ENCODE measurements around the gene NFASC. TPM values are rescaled to one million over a fixed set of nuclear protein-coding genes. Genes with fewer than 3 reads are reported as not detected.

Gene NFASC
- total RNA-seq, 1 donor from 2014 or later, result 0.07 TPM

DNA sequence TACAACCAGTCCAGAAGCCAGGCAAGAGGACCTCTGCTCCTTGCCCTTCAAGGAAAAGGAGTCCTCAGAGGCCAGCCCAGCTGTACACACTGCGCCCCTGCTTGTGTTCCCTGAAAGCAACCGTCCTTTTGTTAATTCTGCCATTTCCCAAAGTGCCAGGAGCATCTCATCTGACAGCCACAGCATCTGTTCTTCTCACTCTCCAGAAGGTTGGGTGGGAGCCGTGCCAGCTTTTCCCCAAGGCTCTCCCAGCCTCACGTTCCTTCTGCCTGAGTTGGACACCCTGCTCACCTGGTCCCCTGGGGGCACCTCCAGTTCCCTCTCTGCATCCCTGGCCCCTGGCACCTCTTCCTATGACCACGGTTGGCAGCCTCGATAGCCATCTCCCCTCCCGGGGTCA lies 161.8 kb downstream of the NFASC start:
- intact Hi-C loops (cut with micrococcal nuclease), result no loop called here

DNA sequence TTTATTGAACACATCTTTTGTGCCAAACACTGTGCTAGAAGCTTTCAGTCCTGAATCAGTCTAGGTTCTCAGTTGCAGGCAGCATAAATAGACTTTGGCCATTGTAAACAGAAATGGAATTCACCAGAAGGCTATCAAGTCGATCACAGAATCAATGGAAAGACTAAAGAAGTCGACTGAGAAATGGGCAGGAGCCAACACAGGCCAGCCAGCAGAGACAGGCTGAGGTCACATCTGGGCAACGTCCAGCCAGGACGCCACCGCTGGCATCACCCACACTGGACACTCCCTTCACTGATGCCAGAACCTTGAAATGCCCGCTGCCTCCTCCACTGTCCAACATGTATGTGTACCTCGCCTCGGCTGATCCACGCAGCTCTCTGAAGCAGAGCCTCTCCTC lies 166.9 kb downstream of the NFASC start:
- intact Hi-C loops (cut with micrococcal nuclease), result no loop called here

DNA sequence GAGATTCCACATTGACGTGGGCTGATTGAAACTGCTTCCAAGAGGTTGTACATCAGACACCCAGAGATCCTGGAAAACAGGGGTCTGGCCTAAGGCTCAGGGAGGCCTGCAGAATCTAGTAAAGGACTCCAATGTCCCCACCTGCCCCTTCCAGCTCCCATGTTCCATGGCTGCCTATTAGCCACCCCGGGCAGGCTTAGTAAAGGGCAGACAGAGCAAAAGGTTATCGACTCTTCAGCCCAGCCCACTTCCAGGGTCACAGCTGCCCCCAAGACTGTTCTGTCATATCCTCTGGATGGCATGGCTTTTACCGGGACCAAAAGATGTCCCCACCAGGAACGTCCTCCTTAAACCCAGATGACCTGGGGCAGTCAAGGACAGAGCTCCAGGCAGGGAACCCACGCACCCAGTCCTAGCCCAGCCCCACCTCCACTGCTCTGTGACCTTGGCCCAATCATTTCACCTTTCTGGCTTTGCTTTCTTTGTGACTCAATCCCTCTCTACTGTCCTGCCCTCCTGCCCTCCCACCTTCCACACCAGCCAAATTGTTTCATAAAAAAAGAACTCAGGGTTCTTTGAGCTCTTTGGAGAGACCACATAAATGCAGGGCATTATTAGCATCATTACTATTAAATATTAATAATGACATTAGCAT lies 167.6 kb downstream of the NFASC start:
- intact Hi-C loops (cut with micrococcal nuclease), result no loop called here

DNA sequence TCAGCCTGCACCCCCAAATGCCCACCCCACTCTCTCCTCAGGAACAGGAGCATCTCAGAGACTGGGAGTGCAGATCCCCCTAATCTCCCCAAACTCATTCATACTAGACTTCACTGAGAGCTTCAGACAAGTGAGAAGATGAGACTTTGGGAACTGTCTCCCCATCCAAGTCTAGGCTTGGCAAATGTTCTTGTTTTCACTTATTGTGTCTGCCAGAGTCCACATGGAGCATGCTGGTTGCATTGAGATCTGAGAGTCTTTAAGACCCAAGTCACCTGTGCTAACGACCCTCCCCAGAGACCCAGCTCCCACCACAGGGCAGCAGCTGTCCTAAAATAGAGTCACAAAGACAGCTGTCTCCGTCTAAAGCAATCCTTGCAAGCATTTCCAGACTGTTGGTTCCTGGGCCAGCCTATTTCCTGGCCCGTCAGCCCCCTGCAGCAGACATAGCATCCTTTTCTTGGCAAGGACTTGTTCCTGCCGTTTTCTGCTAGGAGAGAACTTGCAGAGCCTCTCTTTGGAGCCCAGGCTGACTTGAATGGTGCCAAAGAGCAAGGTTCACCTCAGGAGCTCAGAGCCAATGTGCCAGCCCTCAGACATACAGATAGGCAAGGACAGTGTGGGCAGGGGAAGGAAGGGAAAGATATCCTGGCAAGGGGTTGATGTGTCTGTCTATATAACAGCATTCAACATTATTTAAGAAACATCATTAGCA lies 170.5 kb downstream of the NFASC start:
- intact Hi-C loops (cut with micrococcal nuclease), result no loop called here

DNA sequence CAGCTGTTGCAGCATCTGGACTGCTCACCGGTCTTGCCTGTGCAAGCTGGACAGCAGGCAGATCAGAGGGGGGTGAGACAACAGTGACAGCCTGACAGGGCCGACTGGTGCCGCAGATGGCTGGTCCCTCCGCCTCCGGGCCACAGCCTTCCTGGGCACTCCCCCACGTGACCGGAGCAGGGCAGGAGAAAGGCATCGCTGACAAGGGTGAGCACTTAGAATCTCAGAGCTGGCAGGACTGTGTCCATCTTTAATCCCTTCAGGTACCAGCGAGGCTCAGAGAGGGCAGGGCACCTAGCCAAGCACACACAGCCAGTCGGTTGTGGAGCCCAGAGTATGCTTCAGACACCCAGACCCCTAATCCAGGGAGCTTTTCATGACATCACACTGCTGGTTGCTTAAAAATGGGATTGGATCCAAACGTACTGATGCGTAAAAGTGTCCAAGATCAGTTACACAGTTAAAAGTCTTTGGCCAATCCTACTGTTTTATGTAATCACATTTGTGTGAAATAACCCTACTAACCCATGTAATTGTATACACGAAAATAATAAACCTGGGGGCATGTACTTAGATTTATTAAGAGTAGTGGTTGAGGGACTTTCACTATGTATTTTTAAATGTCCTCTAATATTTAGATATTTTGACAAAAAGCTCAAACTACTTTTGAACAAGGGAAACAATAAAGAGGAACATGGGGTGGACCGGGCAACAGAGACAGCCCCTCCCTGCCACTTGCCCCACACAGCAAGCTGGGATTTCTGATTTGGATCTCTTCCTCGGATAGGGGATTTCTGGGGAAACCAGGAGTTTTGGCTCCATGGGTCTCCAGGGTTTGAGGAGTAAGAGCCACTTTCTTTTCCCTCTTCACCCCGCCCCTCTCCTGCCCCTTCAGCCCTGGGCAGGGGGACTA lies 171.6 kb downstream of the NFASC start:
- intact Hi-C loops (cut with micrococcal nuclease), result no loop called here

DNA sequence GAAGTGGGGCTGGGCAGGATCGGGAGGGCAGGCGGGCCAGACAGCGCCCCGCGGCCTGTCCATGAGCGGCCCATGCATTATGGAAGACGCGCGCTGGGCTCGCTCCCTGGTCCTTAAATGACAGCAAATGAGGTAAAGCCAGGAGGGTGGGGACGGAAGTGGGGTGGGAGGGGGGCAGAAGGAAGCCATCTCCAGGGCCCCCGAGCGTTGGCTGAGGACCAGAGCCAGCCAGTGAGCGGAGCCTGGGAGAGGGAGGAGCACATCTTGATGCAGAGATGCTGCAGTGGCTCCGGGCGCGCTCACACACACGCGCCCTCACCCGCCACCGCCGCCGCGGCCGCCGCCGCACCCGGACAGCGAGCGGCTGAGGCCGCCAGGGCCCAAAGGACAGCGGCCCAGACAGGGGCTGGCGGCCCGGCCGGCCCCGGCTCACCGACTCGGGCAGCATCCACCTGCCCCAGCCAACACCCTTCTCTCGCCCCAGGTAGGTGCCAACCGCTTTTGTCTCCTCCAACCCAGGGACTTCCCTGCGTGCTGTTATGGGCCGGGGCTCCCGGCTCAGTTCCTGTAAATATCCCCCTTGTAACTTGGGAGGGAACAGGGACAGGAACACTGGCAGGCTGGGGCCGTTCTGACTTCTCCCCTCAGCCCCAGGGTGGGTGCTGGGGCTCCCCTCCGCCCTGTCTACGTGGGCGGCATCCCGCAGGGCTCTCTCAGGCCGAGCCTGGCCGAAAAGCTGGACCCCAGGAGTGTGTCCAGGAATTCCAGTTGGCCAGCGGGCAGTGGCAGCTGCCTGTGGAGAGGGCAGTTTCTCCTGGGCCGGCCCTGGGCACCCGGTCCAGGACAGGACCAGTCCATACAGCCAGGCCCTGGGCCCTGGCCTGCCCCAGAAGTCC lies 172.5 kb downstream of the NFASC start, which contains the start of gene CNTN2:
CNTN2 (plus strand) TSS at position 302 of the 896 bp plus-strand sequence. CDS start 9,974 bp downstream, outside the sequence.
- intact Hi-C loops (cut with micrococcal nuclease), result no loop called here

DNA sequence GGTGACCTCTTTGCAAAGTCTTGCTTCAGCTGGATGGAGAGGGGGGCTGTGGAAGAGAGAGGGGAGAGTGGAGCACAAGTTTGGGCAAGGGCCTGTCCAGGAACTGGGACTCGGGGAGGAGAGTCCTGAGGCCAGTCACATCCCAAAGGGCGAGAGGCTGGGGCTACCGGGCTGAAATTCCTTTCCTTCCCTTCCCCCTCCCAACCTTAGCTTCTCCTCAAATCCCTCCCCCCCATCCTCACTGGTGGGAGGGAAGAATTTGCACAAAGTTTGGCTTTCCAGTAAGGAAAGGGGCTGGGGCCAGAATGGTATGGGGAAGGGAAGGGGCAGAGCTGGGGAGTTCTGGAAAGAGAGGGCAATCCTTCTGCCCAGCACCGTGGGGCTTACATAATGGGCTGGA lies 173.2 kb downstream of the NFASC start:
- intact Hi-C loops (cut with micrococcal nuclease), result no loop called here

DNA sequence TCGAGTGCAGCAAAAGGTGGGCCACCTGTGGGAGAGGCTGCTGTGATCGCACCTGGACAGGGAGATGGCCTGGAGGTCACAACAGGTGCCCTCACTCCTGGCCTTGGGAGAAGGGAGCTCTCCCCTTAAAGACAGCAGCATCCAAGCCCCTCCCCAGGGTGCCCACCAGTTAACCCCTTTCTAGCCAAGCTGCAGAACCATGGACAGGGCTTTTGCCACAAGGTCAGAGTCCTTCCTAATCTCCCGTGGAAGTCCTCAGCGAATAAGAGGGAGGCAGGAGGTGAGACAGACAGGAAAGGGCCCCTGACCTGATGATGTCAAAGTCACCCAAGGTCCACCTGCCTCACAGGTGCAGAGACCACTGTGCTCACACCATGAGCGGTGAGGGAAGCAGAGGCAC lies 174.1 kb downstream of the NFASC start:
- intact Hi-C loops (cut with micrococcal nuclease), result no loop called here

DNA sequence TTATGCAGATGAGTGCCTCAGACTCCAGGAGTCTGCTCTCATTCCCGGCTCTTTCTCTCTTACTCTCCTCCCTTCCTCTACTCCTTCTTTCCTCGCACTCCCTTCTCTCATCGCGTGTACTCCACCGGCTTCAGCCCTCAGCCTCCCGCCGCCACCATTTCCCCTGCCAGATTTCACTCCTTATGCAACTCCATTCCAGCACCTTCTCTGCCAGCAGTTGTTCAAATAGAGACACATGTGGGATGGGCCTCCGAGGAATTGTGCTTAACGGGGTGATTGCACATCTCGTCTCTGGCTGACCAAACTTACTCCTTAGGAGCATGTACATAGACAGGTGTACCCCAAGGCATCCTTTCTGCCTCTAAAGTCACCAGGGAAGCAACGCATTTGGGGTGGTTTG lies 174.5 kb downstream of the NFASC start:
- intact Hi-C loops (cut with micrococcal nuclease), result no loop called here

DNA sequence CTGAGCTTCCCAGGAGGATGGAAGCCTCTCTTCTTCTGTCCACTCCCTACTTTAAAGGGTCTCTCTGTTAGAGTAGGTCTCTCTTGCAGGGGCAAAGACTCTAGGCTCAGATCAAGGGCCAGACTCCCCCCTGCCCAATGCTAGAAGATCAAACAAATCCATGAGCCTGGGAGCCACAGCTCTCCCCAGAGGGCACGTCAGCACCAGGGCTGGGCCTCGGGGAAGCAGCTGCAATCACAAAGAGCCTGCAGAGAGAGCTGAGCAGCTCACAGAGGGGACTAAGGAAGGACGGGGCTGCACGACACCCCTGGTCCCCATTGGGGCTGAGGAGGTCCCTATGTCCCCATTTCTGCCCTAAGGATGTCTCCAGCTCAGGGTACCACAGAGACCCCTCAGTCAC lies 176.2 kb downstream of the NFASC start:
- intact Hi-C loops (cut with micrococcal nuclease), result no loop called here

DNA sequence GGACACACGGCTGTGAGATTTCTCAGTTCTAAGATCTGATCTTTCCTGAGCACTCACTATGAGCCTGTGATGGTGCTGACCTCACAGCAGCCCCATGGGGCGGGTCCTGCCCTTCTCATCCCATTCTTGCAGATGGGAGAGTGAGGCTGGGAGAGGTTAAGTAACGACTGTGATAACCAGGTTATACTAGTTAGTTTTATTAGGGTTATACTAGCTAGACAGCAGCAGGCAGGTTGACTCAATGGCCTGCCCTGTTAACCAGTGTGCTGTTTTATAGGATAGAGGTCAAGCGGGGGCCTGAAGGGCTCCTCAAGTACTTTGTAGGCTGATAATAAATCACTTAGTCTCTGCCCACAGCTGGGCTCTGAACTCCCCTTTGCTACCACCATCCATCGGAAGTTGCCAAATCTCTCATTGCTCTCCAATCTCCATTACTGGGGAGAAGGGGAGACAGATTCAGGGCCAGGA lies 177.1 kb downstream of the NFASC start:
- intact Hi-C loops (cut with micrococcal nuclease), result no loop called here

DNA sequence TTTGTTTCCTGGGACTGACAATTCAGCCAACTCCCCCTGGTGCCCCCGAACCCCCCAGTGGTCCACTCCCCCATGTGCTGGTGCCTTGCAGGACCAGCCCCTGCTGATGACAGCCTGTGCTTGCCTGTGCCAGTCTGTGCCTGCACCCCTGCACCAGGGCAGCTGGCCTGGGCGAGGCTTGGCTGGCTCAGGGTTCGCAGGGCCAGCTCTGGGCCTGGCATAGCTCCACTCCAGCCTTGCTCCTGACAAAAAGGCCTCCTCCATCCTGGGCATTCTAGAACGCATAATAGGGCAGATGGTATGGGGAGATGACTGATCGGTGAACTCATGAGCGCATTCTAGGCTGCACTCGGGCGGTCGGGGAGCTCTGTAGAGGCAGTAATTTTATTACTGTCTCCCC lies 177.7 kb downstream of the NFASC start:
- intact Hi-C loops (cut with micrococcal nuclease), result no loop called here

DNA sequence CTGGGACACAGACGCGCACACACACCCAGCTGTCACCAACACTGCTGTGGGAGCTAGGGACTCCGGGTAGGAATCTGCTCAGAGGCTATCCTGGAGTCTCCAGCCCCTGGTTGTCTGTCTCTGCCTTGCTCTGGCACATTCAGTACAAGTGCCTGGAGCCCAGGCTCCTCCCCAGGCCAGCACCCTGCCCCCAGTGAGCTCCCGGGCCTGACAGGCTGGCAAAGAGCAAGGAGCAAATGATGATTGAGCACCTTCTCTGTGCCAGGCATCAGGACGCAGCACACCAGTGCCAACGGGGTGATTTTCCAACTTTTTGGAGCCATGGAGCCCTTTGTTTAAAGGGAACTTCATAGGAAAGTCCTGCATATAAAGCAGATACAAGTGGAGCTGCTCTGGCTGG lies 178.8 kb downstream of the NFASC start:
- intact Hi-C loops (cut with micrococcal nuclease), result no loop called here

DNA sequence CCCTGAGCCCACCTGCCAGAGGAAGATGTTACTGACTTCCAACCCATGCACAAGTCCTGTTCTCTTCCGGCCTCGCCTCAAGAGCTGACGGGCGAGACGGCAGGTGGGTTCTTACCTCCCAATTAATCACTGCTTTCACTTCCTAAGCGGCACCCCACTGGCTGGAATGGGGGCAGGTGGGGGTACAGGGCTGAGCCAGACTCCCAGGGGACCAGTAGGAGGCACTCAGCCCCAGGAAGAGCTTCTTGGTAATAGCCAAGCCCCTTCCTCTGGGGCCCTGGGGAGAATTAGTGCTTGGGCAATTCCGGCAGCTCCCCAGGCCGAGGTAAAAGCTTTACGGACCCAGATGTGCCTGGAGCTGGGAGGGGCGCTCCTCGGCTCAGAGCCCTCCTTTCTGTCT lies 182.0 kb downstream of the NFASC start:
- intact Hi-C loops (cut with micrococcal nuclease), result no loop called here

DNA sequence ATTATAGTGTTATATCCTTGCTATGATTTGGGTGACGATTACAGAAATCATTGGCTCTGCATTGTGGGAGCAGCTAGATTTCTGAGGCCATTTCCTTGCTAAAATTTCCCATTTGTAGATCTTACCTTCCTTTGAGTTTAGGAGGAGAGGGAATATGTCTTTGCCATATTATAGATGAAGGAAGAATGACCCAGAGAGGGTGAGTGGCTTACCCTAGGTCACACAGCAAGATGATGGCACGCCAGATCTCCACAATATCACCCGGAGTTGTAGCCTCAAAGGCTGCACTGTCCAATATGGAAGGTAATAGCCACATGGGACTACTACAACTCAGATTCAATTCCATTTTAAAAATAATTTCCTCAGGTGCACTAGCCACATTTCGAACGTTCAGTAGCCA lies 182.6 kb downstream of the NFASC start:
- intact Hi-C loops (cut with micrococcal nuclease), result no loop called here

DNA sequence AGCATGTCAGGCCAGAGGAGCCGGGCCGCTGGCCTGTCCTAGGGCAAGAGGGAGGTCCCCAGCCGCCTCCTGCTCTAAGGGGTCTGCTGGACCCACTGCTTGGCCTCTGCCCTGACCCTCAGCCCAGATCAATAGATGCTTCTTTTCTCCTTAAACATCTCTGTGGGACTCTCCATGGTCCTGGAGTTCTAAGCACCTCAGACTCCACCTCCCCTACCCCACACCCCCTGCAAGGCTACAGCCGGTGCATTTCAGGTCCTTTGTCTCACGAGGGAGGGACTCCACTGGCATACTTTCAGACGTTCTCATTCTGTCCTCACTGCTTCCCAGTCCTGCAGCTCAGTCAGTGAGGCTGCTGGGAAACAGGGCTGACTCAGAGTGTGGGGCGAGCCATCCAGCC lies 183.4 kb downstream of the NFASC start:
- intact Hi-C loops (cut with micrococcal nuclease), result no loop called here

DNA sequence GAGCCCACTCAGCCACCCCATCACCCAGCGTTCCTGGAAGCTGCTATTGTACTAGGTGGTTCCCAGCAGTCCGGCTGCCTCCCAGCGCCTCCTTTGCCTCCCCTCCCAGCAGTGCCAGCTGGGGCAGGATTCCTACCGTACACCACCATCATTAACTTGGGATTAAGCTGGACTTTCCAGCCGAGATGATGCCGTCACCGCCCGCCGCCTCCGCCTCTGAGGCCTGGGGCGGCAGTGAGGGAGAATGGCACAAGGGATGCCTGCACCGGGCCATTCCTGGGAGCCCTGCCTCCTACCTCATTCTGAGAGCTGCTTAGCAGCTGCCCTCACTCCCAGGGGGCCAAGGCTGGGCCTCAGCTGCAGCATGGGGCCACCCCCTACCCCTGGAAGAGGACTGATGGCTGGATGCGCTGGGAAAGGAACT lies 185.5 kb downstream of the NFASC start:
- intact Hi-C loops (cut with micrococcal nuclease), result no loop called here

DNA sequence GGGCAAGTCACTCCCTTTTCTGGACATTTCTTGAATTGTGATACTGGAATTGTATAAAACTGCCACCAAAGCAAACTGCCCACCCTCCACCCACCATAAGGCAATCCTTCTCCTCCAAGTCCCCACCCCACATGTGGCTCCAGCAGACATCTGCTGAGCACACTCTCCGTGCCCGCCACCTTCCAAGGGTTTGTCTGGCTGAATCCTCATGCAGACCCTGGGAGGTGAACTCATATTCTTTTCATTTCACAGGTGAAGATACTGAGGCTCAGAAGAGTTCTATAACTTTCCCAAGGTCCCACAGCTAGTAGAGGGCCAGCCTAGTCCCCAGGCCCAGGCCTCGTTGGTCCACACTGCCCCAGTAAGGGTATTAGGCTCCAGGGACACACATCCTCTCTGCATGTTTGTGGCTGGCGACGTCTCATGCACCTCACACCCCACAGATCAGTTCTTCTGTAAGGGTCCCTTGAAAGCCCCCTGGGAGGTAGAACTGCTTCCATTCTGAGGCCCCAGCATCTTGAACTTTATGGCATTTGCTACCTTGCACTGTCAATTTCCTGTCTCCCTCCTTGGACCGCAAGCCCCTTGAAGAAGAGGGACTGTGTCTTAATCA lies 186.4 kb downstream of the NFASC start:
- intact Hi-C loops (cut with micrococcal nuclease), result no loop called here

DNA sequence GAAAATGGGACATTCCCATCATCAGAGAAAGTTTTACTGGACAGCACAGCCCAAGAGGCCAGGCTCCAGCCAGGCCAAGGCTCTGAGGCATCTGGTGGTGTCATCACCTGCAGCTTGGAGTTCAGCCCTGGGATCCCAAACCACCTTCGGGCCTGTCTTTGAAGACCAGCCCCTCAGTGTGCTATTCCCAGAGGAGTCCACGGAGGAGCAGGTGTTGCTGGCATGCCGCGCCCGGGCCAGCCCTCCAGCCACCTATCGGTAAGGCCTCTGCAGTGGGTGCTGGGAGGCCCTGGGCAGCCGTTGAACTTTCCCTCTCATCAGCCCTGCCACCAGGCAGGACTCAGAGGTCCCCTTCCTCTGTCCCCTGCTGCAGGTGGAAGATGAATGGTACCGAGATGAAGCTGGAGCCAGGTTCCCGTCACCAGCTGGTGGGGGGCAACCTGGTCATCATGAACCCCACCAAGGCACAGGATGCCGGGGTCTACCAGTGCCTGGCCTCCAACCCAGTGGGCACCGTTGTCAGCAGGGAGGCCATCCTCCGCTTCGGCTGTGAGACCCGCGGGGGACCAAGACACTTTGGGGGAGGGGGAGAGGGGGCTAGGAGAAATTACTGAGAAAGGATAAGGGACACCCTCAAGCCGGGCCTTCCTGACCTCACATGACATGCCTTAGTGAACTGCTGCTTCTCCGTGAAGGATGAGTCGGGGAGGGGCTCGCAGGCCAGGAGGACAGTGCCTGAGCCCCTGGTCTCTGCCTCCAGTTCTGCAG lies 187.3 kb downstream of the NFASC start:
- intact Hi-C loops (cut with micrococcal nuclease), result no loop called here

DNA sequence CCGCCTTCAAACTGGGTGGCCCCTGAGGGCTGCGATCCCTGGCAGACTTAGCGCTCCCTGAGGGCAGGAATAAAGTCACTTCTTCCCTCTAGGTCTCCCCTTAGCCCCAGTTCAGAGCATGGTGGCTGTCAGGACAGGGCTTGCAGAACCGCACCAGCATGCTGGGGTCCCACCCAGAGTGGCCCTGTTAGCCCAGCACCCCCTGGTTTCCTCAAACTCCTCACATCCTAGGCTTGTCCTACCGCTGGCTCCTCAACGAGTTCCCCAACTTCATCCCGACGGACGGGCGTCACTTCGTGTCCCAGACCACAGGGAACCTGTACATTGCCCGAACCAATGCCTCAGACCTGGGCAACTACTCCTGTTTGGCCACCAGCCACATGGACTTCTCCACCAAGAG lies 188.2 kb downstream of the NFASC start:
- intact Hi-C loops (cut with micrococcal nuclease), result no loop called here

Measured in T-helper 2 cell treated with Interferon-gamma antibody and Interleukin-4, amounts not matched to agents 100 ng/mL and 5 ng/mL, for 36 hours (primary cell).